Measurements from ENCODE around the gene CRBN. TPM values are rescaled to one million over a fixed set of nuclear protein-coding genes. Genes with fewer than 3 reads are reported as not detected.

CRBN gene
- total RNA-seq, 3 donors from 2014 or later = 34.8 to 40.4 (median 36.5) TPM

- DNase-seq (no peak), ATAC-seq (no peak)
- Mint-ChIP-seq H3K27me3 (ENCODE audit: low read depth) (peaks cover 1% of the 10 kb centered on the region), H3K36me3 (ENCODE audit: insufficient read depth) (peaks cover 1% of the 10 kb centered on the region), H3K4me3 (no peak overlapping the region), H3K9me3 (peaks cover 15% of the 10 kb centered on the region), H3K4me1 (ENCODE audit: low read depth) (peaks cover 41% of the 10 kb centered on the region)
Observed at GRCh38 chr3:3189961-3190360, 10.5 kb upstream of the CRBN start.

GRCh38 chr3:3189102-3189727 lies 9.7 kb upstream of the CRBN start:
- no peak for ATAC-seq
- peaks cover 1% of the 10 kb centered on the region for H3K27me3 Mint-ChIP-seq (ENCODE audit: low read depth)
- peaks cover 15% of the 10 kb centered on the region for H3K9me3 Mint-ChIP-seq

GRCh38 chr3:3184876-3185275 lies 5.4 kb upstream of the CRBN start:
- Mint-ChIP-seq H3K4me1 (ENCODE audit: low read depth) (peaks cover 14% of the 10 kb centered on the region), H3K36me3 (ENCODE audit: insufficient read depth) (peaks cover 1% of the 10 kb centered on the region), H3K9me3 (peaks cover 15% of the 10 kb centered on the region), H3K4me3 (no peak overlapping the region), H3K27me3 (ENCODE audit: low read depth) (no peaks in the 10 kb centered on the region)
- no peak for ATAC-seq
- no peak for DNase-seq

More at GRCh38 chr3:3189102-3189727, 9.7 kb upstream of the CRBN start:
- Mint-ChIP-seq H3K4me3 (no peak overlapping the region), H3K36me3 (ENCODE audit: insufficient read depth) (peaks cover 1% of the 10 kb centered on the region), H3K4me1 (ENCODE audit: low read depth) (peaks cover 41% of the 10 kb centered on the region)
- no peak for DNase-seq

GRCh38 chr3:3180456-3180855 lies 965 bp upstream of the CRBN start:
- H3K4me3 Mint-ChIP-seq = no peak overlapping the region
- ATAC-seq = no peak

GRCh38 chr3:3178498-3179328 lies 778 bp downstream of the CRBN start:
- Mint-ChIP-seq H3K4me1 (ENCODE audit: low read depth) (peaks cover 53% of the 10 kb centered on the region), H3K36me3 (ENCODE audit: insufficient read depth) (peaks cover 17% of the 10 kb centered on the region), H3K27me3 (ENCODE audit: low read depth) (no peaks in the 10 kb centered on the region), H3K9me3 (no peaks in the 10 kb centered on the region), H3K4me3 (peak overlapping the region; percentile 95)
- peak; percentile 23 to 39 for ATAC-seq
- no peak for DNase-seq

More at GRCh38 chr3:3180456-3180855, 965 bp upstream of the CRBN start:
- peaks cover 6% of the 10 kb centered on the region for H3K36me3 Mint-ChIP-seq (ENCODE audit: insufficient read depth)
- no peaks in the 10 kb centered on the region for H3K9me3 Mint-ChIP-seq
- H3K4me1 Mint-ChIP-seq (ENCODE audit: low read depth) = peaks cover 38% of the 10 kb centered on the region
- H3K27me3 Mint-ChIP-seq (ENCODE audit: low read depth) = no peaks in the 10 kb centered on the region
- no peak for DNase-seq

GRCh38 chr3:3177861-3178497 lies 1.5 kb downstream of the CRBN start:
- no peak for ATAC-seq
- peak overlapping the region; percentile 95 for H3K4me3 Mint-ChIP-seq
- H3K4me1 Mint-ChIP-seq (ENCODE audit: low read depth) = peaks cover 61% of the 10 kb centered on the region
- H3K9me3 Mint-ChIP-seq = no peaks in the 10 kb centered on the region
- H3K36me3 Mint-ChIP-seq (ENCODE audit: insufficient read depth) = peaks cover 22% of the 10 kb centered on the region
- no peaks in the 10 kb centered on the region for H3K27me3 Mint-ChIP-seq (ENCODE audit: low read depth)
- no peak for DNase-seq

GRCh38 chr3:3172627-3173026 lies 6.9 kb downstream of the CRBN start:
- Mint-ChIP-seq H3K36me3 (ENCODE audit: insufficient read depth) (peaks cover 30% of the 10 kb centered on the region), H3K9me3 (no peaks in the 10 kb centered on the region), H3K4me1 (ENCODE audit: low read depth) (peaks cover 72% of the 10 kb centered on the region), H3K4me3 (peak overlapping the region; percentile 69), H3K27me3 (ENCODE audit: low read depth) (no peaks in the 10 kb centered on the region)
- peak in 1 of 2 donors; percentile 30 for ATAC-seq
- DNase-seq = no peak

- Mint-ChIP-seq H3K4me1 (ENCODE audit: low read depth) (peaks cover 71% of the 10 kb centered on the region), H3K36me3 (ENCODE audit: insufficient read depth) (peaks cover 39% of the 10 kb centered on the region), H3K27me3 (ENCODE audit: low read depth) (no peaks in the 10 kb centered on the region), H3K9me3 (no peaks in the 10 kb centered on the region), H3K4me3 (no peak overlapping the region)
- peak; percentile 33 to 34 for ATAC-seq
- no peak for DNase-seq
Observed at GRCh38 chr3:3170998-3171397, 8.5 kb downstream of the CRBN start.

GRCh38 chr3:3165650-3166049 lies 13.8 kb downstream of the CRBN start:
- Mint-ChIP-seq H3K9me3 (no peaks in the 10 kb centered on the region), H3K36me3 (ENCODE audit: insufficient read depth) (peaks cover 44% of the 10 kb centered on the region), H3K4me3 (no peak overlapping the region), H3K27me3 (ENCODE audit: low read depth) (no peaks in the 10 kb centered on the region), H3K4me1 (ENCODE audit: low read depth) (peaks cover 52% of the 10 kb centered on the region)
- ATAC-seq (peak; percentile 27 to 32), DNase-seq (no peak)

- ATAC-seq = peak; percentile 72 to 76
- peaks cover 49% of the 10 kb centered on the region for H3K4me1 Mint-ChIP-seq (ENCODE audit: low read depth)
- no peak for DNase-seq
Observed at GRCh38 chr3:3165241-3165640, 14.2 kb downstream of the CRBN start.

GRCh38 chr3:3160826-3161225 lies 18.7 kb downstream of the CRBN start:
- Mint-ChIP-seq H3K27me3 (ENCODE audit: low read depth) (no peaks in the 10 kb centered on the region), H3K9me3 (no peaks in the 10 kb centered on the region), H3K4me1 (ENCODE audit: low read depth) (peaks cover 51% of the 10 kb centered on the region), H3K4me3 (no peak overlapping the region), H3K36me3 (ENCODE audit: insufficient read depth) (peaks cover 48% of the 10 kb centered on the region)
- ATAC-seq (no peak), DNase-seq (no peak)

More at GRCh38 chr3:3165241-3165640, 14.2 kb downstream of the CRBN start:
- H3K4me3 Mint-ChIP-seq = no peak overlapping the region
- no peaks in the 10 kb centered on the region for H3K27me3 Mint-ChIP-seq (ENCODE audit: low read depth)
- H3K36me3 Mint-ChIP-seq (ENCODE audit: insufficient read depth) = peaks cover 45% of the 10 kb centered on the region
- H3K9me3 Mint-ChIP-seq = no peaks in the 10 kb centered on the region

- peaks cover 41% of the 10 kb centered on the region for H3K36me3 Mint-ChIP-seq (ENCODE audit: insufficient read depth)
- H3K4me1 Mint-ChIP-seq (ENCODE audit: low read depth) = peaks cover 42% of the 10 kb centered on the region
- H3K27me3 Mint-ChIP-seq (ENCODE audit: low read depth) = no peaks in the 10 kb centered on the region
- no peak overlapping the region for H3K4me3 Mint-ChIP-seq
- H3K9me3 Mint-ChIP-seq = no peaks in the 10 kb centered on the region
- ATAC-seq = peak in 1 of 2 donors; percentile 41
- DNase-seq = no peak
Observed at GRCh38 chr3:3157484-3157883, 22.0 kb downstream of the CRBN start.

GRCh38 chr3:3154879-3155610 lies 24.4 kb downstream of the CRBN start:
- ATAC-seq (no peak), DNase-seq (no peak)
- peaks cover 49% of the 10 kb centered on the region for H3K36me3 Mint-ChIP-seq (ENCODE audit: insufficient read depth)
- H3K27me3 Mint-ChIP-seq (ENCODE audit: low read depth) = no peaks in the 10 kb centered on the region
- H3K9me3 Mint-ChIP-seq = no peaks in the 10 kb centered on the region
- H3K4me3 Mint-ChIP-seq = no peak overlapping the region
- H3K4me1 Mint-ChIP-seq (ENCODE audit: low read depth) = peaks cover 43% of the 10 kb centered on the region

GRCh38 chr3:3151513-3151912 lies 28.0 kb downstream of the CRBN start:
- Mint-ChIP-seq H3K4me1 (ENCODE audit: low read depth) (peaks cover 28% of the 10 kb centered on the region), H3K9me3 (no peaks in the 10 kb centered on the region), H3K4me3 (no peak overlapping the region), H3K27me3 (ENCODE audit: low read depth) (no peaks in the 10 kb centered on the region), H3K36me3 (ENCODE audit: insufficient read depth) (peaks cover 48% of the 10 kb centered on the region)
- no peak for DNase-seq
- ATAC-seq = no peak

Data from activated T-cell treated with anti-CD3 and anti-CD28 coated beads, Interleukin-2, amount 50 U/mL, for 4 hours (primary cell).